Muscle layer of duodenum (tissue), 2 donors: Measurements from ENCODE around the gene RPTN.
A peak's percentile ranks its signal among the peaks of the same experiment; 100 is the strongest.

Experiments
- H3K27ac ChIP-seq: one replicate; pipeline ENCODE4 v1.7.0; 2013; ENCODE audit warnings: mild to moderate bottlenecking, low read length
- H3K27me3 ChIP-seq: one replicate; pipeline ENCODE4 v1.7.0; 2013; ENCODE audit warnings: low read depth, mild to moderate bottlenecking, control low read depth, low read length
- H3K36me3 ChIP-seq, 2 donors: one replicate each; pipeline ENCODE4 v1.7.0; 2013; ENCODE audit warnings: low read length in 2 of 2, control low read depth in 1 of 2, mild to moderate bottlenecking in 1 of 2; ENCODE audit not compliant: insufficient read depth in 2 of 2, control insufficient read depth in 1 of 2
- H3K4me1 ChIP-seq, 2 donors: one replicate each; pipeline ENCODE4 v1.7.0; 2013; ENCODE audit warnings: low read length in 2 of 2, mild to moderate bottlenecking in 2 of 2, control low read depth in 1 of 2, moderate library complexity in 1 of 2; ENCODE audit not compliant: insufficient read depth in 2 of 2, control insufficient read depth in 1 of 2
- H3K4me3 ChIP-seq, 2 donors: one replicate each; pipeline ENCODE4 v1.7.0; 2013; ENCODE audit warnings: low read length in 2 of 2, low read depth in 1 of 2, mild to moderate bottlenecking in 1 of 2
- H3K9me3 ChIP-seq, 2 donors: one replicate each; pipeline ENCODE4 v1.7.0; 2013; ENCODE audit warnings: low read length in 2 of 2, control low read depth in 1 of 2, mild to moderate bottlenecking in 1 of 2; ENCODE audit not compliant: control insufficient read depth in 1 of 2
- donor health status: healthy.

The RPTN gene

DNA sequence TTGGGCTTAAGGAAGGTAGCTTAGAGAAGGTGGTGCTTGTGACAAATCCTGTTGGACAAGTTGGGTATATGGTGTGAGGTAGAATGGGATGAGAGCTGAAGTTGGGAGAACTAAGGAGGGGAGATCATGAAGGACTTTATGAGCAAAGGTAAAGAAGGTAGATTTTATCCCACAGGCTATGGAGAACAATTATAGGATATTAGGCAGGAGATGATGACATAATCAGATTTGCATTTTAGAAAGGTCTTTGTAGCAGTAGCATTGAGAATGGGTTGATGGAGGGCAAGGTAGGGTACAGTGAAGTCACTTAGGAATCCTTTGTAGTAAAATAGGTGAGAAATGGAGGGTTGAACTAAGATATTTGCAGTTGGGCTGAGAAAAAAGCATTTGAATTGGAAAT lies 28.8 kb downstream of the RPTN start:
- Histone ChIP-seq H3K4me1 (no peaks in the 10 kb centered on the region), H3K27ac (no peak overlapping the region), H3K36me3 (no peaks in the 10 kb centered on the region), H3K27me3 (no peaks in the 10 kb centered on the region), H3K4me3 (no peak overlapping the region), H3K9me3 (peaks cover 0 to 9% of the 10 kb centered on the region in 2 donors)

DNA sequence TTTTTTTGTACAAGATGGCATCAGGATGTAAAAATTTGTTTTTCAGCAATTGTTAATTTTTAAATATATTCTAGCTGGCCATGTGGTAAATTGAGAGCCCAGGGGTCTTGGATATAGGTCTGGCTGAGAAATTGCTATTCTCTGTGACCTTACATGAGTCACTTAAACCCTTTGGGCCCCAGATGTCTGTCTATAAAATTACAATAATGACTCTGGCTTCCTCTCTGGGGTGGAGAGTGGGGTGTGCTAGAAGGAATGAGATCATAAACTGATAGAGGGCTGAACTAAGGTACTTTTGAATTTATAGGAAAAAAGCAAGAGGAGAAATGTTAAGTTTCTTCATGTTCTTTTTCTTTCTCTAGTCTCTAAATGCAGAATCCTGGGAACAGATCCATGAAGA lies 31.4 kb downstream of the RPTN start:
- Histone ChIP-seq H3K27ac (no peak overlapping the region), H3K27me3 (no peaks in the 10 kb centered on the region), H3K4me1 (no peaks in the 10 kb centered on the region), H3K9me3 (peaks cover 0 to 9% of the 10 kb centered on the region in 2 donors), H3K4me3 (no peak overlapping the region), H3K36me3 (no peaks in the 10 kb centered on the region)

DNA sequence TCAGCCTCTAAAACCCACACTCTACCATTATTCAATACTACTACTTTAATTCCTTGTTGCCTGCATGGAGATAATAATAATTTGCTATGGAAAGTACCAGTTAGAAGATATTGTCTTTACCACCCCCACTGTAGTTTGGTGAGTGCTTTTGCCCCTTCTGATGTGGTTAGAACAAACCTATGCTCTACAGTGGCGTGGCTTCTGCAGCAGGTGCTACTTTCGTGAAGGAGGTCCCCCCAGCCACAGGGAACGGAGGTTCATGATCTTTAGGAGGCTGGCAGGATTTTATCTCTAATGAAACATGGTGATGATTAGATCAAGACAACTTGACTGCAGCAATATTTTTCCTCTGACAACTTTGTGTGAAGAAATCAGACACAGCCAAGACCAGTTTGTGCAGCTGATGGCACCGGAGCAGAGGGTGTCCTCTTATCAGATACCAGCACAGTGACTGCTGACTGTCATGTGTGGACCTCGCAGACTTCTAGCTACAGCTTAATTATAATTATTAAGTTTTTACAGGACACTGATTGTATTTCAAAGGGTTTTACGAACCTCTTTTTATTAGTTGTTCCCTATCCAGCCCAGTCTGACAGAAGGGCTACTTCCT lies 33.1 kb downstream of the RPTN start:
- Histone ChIP-seq H3K9me3 (no peaks in the 10 kb centered on the region), H3K4me1 (no peaks in the 10 kb centered on the region), H3K27ac (no peak overlapping the region), H3K4me3 (no peak overlapping the region), H3K27me3 (no peaks in the 10 kb centered on the region), H3K36me3 (no peaks in the 10 kb centered on the region)

DNA sequence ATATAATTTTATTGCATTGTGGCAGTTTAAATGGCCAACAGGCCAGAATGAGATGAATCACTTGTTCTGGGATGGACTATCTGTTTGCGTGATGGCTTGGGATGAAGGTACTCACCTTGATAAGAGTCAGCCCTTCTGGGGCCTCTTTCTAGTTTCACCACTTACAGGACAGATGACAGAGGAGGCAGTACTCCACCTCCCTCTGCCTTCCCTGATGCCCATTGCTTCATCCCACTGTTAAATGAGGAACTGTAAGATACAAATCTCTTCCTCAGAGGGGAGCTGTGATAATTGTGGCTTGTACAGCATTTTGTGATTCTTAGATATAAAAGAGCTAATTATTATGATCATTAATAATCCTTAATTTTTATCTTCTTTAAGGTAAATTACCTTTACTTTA lies 40.1 kb downstream of the RPTN start:
- no peaks in the 10 kb centered on the region for H3K9me3 ChIP-seq
- peaks cover 15% of the 10 kb centered on the region for H3K27me3 ChIP-seq

DNA sequence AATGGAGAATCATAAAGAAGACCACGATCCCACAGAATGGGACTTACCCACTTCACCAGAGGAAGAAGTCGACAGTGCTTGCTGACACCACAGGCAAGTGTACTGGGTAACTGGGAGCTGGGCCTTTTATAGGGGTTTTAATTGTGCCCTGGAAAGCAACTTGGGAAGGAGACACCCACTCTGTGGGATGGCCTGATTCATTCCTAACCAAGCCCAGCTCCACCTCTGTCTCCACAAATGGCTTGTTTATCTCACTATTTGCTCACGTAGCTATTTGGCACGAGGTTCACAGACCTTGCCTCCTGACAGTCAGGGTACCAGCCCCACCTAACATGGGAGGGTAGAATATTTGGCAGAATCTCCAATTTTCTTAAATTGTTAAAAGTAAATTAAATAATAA lies 43.7 kb downstream of the RPTN start, which contains the start of gene TCHH:
TCHH (minus strand) TSS at position 101 of the 400 bp plus-strand sequence. CDS start 1,364 bp downstream, outside the sequence.
- Histone ChIP-seq H3K27me3 (peaks cover 32% of the 10 kb centered on the region), H3K4me3 (no peak within 1 kb of the TSS), H3K27ac (no peak within 1 kb of the TSS), H3K4me1 (peaks cover 3 to 26% of the 10 kb centered on the region in 2 donors), H3K9me3 (no peaks in the 10 kb centered on the region), H3K36me3 (no peaks in the 10 kb centered on the region)

More for the DNA sequence above, 40.1 kb downstream of the RPTN start:
- Histone ChIP-seq H3K27ac (no peak overlapping the region), H3K36me3 (no peaks in the 10 kb centered on the region), H3K4me1 (no peaks in the 10 kb centered on the region), H3K4me3 (no peak overlapping the region)

DNA sequence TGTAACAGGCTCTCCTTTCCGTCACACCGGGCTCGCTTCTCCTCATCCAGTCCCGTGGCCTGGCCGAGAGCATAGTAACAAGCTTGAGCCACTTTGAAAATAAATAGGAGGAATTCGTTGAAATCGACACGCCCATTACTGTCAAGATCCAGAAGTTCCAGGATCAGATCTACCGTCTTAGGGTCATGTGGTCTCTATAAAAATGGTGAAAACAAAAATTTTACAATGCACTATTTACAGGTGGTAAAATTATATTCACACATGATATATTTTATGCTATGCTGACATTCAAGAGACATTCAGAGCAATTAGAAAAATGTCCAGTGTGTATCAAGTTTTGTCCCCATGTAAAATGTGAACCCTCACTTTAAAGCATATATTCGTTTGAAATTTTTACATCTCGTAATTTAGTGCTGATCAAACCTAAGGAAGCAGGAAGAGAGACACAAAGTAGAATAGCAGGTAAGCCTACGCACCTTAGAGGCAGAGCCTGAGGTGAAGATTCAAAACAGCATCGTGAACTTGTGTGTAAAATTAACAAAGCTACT lies 46.1 kb downstream of the RPTN start:
- Histone ChIP-seq H3K4me1 (peaks cover 3 to 43% of the 10 kb centered on the region in 2 donors), H3K4me3 (peak overlapping the region; percentile 15 to 76), H3K36me3 (no peaks in the 10 kb centered on the region), H3K9me3 (peaks cover 5 to 6% of the 10 kb centered on the region in 2 donors), H3K27ac (no peak overlapping the region), H3K27me3 (peaks cover 56% of the 10 kb centered on the region)

DNA sequence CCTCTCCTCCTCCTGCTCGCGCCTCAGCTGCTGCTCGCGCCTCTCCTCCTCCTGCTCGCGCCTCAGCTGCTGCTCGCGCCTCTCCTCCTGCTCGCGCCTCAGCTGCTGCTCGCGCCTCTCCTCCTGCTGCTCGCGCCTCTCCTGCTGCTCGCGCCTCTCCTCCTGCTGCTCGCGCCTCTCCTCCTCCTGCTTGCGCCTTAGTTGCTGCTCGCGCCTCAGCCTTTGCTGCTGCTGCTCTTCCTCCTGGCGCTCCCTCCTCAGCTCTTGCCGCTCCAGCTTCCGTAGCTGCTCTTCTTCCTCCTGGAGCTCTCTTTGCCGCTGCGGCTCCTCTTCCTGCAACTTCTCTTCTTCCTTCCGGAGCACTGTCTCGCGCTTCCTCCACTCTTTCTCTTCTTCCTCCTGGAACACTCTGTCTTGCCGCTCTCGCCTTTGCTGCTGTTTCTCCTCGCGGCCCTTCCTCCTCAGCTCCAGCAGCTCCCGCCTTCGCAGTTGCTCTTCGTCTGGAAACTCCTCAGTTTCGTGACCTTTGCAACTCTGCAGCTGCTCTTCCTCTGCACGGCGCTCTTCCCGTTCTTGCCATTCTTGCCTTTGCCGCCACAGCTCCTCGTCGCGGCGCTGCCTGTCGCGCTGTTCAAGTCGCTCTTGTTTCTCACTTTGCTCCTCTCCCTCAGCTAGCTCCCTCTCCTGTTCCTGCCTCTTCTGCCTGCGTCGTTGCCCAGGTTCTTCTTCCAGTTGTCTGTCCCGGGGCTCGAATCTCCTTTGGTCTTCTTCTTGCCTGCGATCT lies 46.7 kb downstream of the RPTN start:
- peaks cover 3 to 43% of the 10 kb centered on the region in 2 donors for H3K4me1 ChIP-seq
- peak overlapping the region; percentile 15 to 76 for H3K4me3 ChIP-seq
- peaks cover 5 to 10% of the 10 kb centered on the region in 2 donors for H3K9me3 ChIP-seq
- H3K27ac ChIP-seq = no peak overlapping the region
- peaks cover 63% of the 10 kb centered on the region for H3K27me3 ChIP-seq
- no peaks in the 10 kb centered on the region for H3K36me3 ChIP-seq

DNA sequence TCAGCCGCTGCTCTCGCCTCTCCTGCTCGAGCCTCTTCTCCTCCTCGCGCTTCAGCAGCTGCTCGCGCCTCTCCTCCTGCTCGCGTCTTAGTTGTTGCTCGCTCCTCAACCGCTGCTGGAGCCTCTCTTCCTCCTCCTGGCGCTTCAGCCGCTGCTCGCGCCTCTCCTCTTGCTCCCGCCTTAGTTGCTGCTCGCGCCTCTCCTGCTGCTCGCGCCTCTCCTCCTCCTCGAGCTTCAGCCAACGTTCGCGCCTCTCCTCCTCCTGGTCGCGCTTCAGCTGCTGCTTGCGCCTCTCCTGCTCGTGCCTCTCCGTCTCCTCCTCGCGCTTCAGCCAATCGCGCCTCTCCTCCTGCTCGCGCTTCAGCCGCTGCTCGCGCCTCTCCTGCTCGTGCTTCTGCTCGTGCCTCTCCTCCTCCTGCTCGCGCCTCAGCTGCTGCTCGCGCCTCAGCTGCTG lies 47.5 kb downstream of the RPTN start:
- no peak overlapping the region for H3K27ac ChIP-seq
- H3K4me3 ChIP-seq = peak overlapping the region; percentile 52 to 76
- peaks cover 3 to 43% of the 10 kb centered on the region in 2 donors for H3K4me1 ChIP-seq
- peaks cover 5 to 10% of the 10 kb centered on the region in 2 donors for H3K9me3 ChIP-seq
- peaks cover 63% of the 10 kb centered on the region for H3K27me3 ChIP-seq
- no peaks in the 10 kb centered on the region for H3K36me3 ChIP-seq

DNA sequence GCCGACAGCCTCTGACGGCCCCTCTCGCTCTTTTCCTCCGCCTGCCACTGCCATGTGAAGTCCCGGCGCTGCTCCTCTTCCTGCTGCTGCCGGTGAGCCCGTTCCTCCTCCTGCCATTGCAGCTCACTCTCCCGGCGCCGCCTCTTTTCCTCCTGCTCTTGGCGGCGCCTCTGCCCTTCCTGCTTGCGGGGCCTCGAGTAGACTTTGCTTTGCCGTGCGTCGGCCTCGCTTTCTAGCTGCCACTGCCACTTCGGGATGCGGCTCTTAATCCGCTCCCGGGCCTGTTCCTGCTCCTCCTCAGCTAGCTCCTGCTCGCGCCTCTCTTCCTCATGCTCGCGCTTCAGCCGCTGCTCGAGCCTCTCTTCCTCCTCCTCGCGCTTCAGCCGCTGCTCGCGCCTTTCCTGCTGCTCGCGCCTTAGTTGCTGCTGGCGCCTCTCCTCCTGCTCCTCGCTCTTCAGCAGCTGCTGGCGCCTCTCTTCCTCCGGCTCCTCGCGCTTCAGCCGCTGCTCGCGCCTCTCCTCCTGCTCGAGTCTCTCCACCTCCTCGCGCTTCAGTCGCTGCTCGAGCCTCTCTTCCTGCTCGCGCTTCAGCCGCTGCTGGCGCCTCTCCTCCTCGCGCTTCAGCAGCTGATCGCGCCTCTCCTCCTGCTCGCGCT lies 48.0 kb downstream of the RPTN start:
- Histone ChIP-seq H3K4me3 (peak overlapping the region; percentile 52 to 76), H3K4me1 (peaks cover 3 to 43% of the 10 kb centered on the region in 2 donors), H3K27me3 (peaks cover 66% of the 10 kb centered on the region), H3K9me3 (peaks cover 5 to 10% of the 10 kb centered on the region in 2 donors), H3K36me3 (no peaks in the 10 kb centered on the region), H3K27ac (no peak overlapping the region)

DNA sequence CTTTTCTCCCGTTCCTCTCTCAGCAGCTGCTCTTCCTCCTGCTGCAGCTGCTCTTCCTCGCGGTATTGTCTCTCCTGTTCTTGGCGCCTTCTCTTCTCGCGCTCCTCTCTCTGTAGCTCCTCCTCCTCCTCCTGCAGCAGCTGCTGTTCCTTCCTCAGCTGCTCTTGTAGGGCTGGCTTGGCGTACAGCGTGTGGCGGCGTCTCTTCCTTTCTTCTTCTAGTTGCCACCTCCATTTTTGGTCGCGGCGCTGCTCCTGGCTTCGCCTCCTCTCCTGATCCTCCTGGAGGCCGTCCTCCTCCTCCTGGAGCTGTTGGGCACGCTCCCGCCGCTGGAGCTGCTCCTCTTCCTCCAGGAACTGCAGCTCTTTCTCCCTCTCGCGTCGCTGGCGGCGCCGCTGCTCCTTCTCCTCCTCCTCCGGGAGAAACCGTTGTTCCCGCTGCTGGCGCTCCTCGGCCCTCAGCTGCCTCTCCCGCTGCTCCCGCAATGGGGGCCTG lies 48.6 kb downstream of the RPTN start:
- peak overlapping the region; percentile 52 to 76 for H3K4me3 ChIP-seq
- H3K27me3 ChIP-seq = peaks cover 70% of the 10 kb centered on the region
- no peak overlapping the region for H3K27ac ChIP-seq
- peaks cover 3 to 43% of the 10 kb centered on the region in 2 donors for H3K4me1 ChIP-seq
- H3K9me3 ChIP-seq = peaks cover 5 to 10% of the 10 kb centered on the region in 2 donors
- no peaks in the 10 kb centered on the region for H3K36me3 ChIP-seq

DNA sequence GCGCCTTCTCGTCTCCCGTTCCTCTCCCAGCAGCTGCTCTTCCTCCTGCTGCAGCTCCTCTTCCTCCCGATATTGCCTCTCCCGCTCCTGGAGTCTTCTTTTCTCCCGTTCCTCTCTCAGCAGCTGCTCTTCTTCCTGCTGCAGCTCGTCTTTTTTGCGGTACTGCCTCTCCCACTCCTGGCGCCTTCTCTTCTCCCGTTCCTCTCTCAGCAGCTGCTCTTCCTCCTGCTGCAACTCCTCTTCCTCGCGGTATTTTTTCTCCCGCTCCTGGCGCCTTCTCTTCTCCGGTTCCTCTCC lies 49.1 kb downstream of the RPTN start:
- Histone ChIP-seq H3K9me3 (peaks cover 5 to 10% of the 10 kb centered on the region in 2 donors), H3K27me3 (peaks cover 69% of the 10 kb centered on the region), H3K27ac (no peak overlapping the region), H3K4me3 (peak overlapping the region; percentile 52 to 76), H3K36me3 (no peaks in the 10 kb centered on the region), H3K4me1 (peaks cover 3 to 43% of the 10 kb centered on the region in 2 donors)
